ENCODE measurements around the gene RNU6-1.
A peak's percentile ranks its signal among the peaks of the same experiment; 100 is the strongest.

Gene RNU6-1

DNA sequence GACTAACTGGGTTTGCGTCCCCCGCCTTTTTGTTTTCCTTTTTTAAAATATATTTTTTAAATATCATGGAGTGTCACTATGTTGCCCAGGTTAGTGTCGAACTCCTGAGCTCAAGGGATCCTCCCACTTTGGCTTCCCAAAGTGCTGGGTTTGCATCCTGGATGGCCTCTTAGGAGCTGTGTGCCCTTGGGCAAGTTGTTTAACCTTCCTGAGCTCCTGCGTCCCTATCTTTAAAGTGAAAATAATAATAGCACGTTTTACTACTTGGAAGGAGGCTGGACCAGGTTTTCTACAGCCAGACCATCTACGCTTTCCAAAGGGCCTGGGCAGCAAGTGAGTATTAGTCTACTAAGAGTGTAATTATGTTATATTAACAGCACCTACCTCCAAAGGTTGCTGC is 44.2 kb upstream of the RNU6-1 start:
- ChIA-PET POLR2A (interaction anchor here (1.7 kb wide), 1 partner anchor 170 kb away, joined by 7 read pairs; the partner anchor contains the start of gene PIAS1), CTCF (interaction anchor here (1.2 to 1.4 kb wide), 2 partner anchors 20 to 21 kb away, joined by 3 to 7 read pairs; no protein-coding TSS in a partner anchor)
- Histone ChIP-seq H3K9me3 (ENCODE audit: control insufficient read depth, insufficient read depth, low read depth, low read length) (no peaks in the 10 kb centered on the region), H3K36me3 (ENCODE audit: control insufficient read depth in 2 of 2, insufficient read depth in 1 of 2, low read length in 2 of 2) (no peaks in the 10 kb centered on the region), H3K4me3 (ENCODE audit: low read depth, low read length) (no peak overlapping the region; the same call in 1 of the 2 replicates), H3K4me1 (ENCODE audit: control insufficient read depth, insufficient read depth, low read length) (peaks cover 12% of the 10 kb centered on the region; the same call in 1 of the 2 replicates), H3K27ac (ENCODE audit: extremely low read depth, low read depth, low read length) (peak overlapping the region; percentile 60; the same call in 1 of the 2 replicates)
- no peak for TF ChIP-seq ZBTB8A (tag by site-specific recombination; IDR thresholded peaks at IDR 0.05)
- TF ChIP-seq ZNF626 (tag by site-specific recombination; IDR thresholded peaks at IDR 0.05) = no peak
- no peak for TF ChIP-seq ZNF449 (tag by site-specific recombination; IDR thresholded peaks at IDR 0.05)
- no peak for TF ChIP-seq ZSCAN18 (tag by site-specific recombination; IDR thresholded peaks at IDR 0.05)
- TF ChIP-seq ZNF639 (tag by site-specific recombination; IDR thresholded peaks at IDR 0.05) = no peak
- TF ChIP-seq, protein P1, sequence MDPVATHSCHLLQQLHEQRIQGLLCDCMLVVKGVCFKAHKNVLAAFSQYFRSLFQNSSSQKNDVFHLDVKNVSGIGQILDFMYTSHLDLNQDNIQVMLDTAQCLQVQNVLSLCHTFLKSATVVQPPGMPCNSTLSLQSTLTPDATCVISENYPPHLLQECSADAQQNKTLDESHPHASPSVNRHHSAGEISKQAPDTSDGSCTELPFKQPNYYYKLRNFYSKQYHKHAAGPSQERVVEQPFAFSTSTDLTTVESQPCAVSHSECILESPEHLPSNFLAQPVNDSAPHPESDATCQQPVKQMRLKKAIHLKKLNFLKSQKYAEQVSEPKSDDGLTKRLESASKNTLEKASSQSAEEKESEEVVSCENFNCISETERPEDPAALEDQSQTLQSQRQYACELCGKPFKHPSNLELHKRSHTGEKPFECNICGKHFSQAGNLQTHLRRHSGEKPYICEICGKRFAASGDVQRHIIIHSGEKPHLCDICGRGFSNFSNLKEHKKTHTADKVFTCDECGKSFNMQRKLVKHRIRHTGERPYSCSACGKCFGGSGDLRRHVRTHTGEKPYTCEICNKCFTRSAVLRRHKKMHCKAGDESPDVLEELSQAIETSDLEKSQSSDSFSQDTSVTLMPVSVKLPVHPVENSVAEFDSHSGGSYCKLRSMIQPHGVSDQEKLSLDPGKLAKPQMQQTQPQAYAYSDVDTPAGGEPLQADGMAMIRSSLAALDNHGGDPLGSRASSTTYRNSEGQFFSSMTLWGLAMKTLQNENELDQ (tag by site-specific recombination; IDR thresholded peaks at IDR 0.05; ENCODE audit: low read depth) = no peak
- TF ChIP-seq RBAK (tag by site-specific recombination; IDR thresholded peaks at IDR 0.05) = no peak
- no peak for TF ChIP-seq ZNF623 (tag by site-specific recombination; IDR thresholded peaks at IDR 0.05)
- TF ChIP-seq, protein P2, sequence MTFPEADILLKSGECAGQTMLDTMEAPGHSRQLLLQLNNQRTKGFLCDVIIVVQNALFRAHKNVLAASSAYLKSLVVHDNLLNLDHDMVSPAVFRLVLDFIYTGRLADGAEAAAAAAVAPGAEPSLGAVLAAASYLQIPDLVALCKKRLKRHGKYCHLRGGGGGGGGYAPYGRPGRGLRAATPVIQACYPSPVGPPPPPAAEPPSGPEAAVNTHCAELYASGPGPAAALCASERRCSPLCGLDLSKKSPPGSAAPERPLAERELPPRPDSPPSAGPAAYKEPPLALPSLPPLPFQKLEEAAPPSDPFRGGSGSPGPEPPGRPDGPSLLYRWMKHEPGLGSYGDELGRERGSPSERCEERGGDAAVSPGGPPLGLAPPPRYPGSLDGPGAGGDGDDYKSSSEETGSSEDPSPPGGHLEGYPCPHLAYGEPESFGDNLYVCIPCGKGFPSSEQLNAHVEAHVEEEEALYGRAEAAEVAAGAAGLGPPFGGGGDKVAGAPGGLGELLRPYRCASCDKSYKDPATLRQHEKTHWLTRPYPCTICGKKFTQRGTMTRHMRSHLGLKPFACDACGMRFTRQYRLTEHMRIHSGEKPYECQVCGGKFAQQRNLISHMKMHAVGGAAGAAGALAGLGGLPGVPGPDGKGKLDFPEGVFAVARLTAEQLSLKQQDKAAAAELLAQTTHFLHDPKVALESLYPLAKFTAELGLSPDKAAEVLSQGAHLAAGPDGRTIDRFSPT (tag by site-specific recombination; IDR thresholded peaks at IDR 0.05) = no peak
- no peak for TF ChIP-seq ZNF184 (tag by site-specific recombination; IDR thresholded peaks at IDR 0.05)
- no peak for TF ChIP-seq ZNF335 (tag by site-specific recombination; conservative IDR thresholded peaks at IDR 0.05)

DNA sequence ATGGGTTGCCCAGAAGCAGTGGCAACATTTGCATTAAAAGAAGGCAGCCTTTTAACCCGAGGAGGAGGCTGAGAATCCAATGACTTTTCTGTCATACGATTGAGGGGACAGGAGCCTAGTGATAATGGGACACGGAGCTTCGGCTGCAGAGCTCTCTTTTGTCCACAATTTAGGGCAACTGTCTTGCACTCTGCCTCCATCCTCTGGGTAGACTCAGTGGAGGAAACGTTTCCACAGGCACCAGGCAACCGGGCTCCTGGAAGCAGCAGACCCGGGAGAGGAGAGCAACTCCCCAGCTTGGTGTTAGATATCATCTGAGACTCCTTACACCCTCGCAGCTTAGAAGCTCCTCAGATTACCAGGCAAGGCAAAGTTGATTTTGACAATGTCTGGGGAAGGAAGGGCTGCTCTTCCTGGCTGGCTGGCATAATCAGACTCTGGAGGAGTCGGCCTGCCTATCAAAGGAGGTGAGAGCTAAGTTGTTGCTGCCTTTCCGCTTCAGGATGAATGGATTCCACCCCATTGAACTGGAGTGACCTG is 43.5 kb upstream of the RNU6-1 start:
- no peak for TF ChIP-seq ZNF114 (tag by site-specific recombination; IDR thresholded peaks at IDR 0.05)
- no peak for TF ChIP-seq ZNF658 (tag by site-specific recombination; IDR thresholded peaks at IDR 0.05)
- 0 out of 2 replicates have a peak, but pooled peaks have one; percentile 43 for TF ChIP-seq WT1 (tag by site-specific recombination; IDR thresholded peaks at IDR 0.05)
- no peak for TF ChIP-seq ZNF488 (tag by site-specific recombination; IDR thresholded peaks at IDR 0.05)
- no peak for TF ChIP-seq ZNF610 (tag by site-specific recombination; IDR thresholded peaks at IDR 0.05; ENCODE audit: borderline replicate concordance)
- no peak for TF ChIP-seq ZNF10 (tag by site-specific recombination; IDR thresholded peaks at IDR 0.05)
- peak; percentile 40; the same call in 1 of the 2 replicates for TF ChIP-seq ZBTB20 (tag by site-specific recombination; IDR thresholded peaks at IDR 0.05)
- TF ChIP-seq ZBTB48 (tag by site-specific recombination; IDR thresholded peaks at IDR 0.05) = no peak

More for the DNA sequence above, 43.5 kb upstream of the RNU6-1 start:
- Histone ChIP-seq H3K27ac (ENCODE audit: extremely low read depth, low read depth, low read length) (no peak overlapping the region), H3K4me1 (ENCODE audit: control insufficient read depth, insufficient read depth, low read length) (peaks cover 12% of the 10 kb centered on the region; the same call in 1 of the 2 replicates), H3K36me3 (ENCODE audit: control insufficient read depth in 2 of 2, insufficient read depth in 1 of 2, low read length in 2 of 2) (no peaks in the 10 kb centered on the region), H3K9me3 (ENCODE audit: control insufficient read depth, insufficient read depth, low read depth, low read length) (no peaks in the 10 kb centered on the region), H3K4me3 (ENCODE audit: low read depth, low read length) (no peak overlapping the region)
- CTCF ChIA-PET = interaction anchor here (0.5 to 1.4 kb wide), 4 partner anchors 19 to 498 kb away, joined by 3 to 7 read pairs (median 5); no protein-coding TSS in a partner anchor
- POLR2A ChIA-PET = interaction anchor here (1.7 kb wide), 1 partner anchor 171 kb away, joined by 7 read pairs; the partner anchor contains the start of gene PIAS1

Data from HEK293 (cell line).